Measurements from ENCODE around the gene SELENOT.

DNA sequence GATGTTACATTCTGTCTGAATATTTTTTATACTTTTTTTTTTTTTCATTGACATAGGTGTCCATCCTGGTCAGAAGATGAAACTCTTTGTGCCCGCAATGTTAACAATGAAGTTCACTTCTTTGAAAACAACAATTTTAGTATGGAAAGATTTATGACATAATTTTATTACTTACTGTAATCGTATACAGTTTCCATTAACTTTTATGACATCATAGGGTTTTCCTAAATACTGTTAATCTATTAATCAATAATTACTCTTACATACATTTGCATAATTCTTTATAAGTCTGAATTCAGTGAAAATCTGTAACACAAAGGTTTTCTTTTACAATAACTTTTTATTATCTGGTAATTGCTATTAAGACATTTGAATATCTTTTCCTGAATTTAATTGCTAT is 38.9 kb upstream of the SELENOT start:
- TF ChIP-seq, protein P1, sequence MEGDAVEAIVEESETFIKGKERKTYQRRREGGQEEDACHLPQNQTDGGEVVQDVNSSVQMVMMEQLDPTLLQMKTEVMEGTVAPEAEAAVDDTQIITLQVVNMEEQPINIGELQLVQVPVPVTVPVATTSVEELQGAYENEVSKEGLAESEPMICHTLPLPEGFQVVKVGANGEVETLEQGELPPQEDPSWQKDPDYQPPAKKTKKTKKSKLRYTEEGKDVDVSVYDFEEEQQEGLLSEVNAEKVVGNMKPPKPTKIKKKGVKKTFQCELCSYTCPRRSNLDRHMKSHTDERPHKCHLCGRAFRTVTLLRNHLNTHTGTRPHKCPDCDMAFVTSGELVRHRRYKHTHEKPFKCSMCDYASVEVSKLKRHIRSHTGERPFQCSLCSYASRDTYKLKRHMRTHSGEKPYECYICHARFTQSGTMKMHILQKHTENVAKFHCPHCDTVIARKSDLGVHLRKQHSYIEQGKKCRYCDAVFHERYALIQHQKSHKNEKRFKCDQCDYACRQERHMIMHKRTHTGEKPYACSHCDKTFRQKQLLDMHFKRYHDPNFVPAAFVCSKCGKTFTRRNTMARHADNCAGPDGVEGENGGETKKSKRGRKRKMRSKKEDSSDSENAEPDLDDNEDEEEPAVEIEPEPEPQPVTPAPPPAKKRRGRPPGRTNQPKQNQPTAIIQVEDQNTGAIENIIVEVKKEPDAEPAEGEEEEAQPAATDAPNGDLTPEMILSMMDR (IDR thresholded peaks at IDR 0.05) = no peak
- no peak for TF ChIP-seq EZH2phosphoT487 (IDR thresholded peaks at IDR 0.05)
- TF ChIP-seq EZH2 (IDR thresholded peaks at IDR 0.05) = no peak
